ENCODE measurements around the gene TMEM271. TPM values are rescaled to one million over a fixed set of nuclear protein-coding genes. Genes with fewer than 3 reads are reported as not detected.

Gene TMEM271
- total RNA-seq, 4 donors from 2014 or later, result not detected

DNA sequence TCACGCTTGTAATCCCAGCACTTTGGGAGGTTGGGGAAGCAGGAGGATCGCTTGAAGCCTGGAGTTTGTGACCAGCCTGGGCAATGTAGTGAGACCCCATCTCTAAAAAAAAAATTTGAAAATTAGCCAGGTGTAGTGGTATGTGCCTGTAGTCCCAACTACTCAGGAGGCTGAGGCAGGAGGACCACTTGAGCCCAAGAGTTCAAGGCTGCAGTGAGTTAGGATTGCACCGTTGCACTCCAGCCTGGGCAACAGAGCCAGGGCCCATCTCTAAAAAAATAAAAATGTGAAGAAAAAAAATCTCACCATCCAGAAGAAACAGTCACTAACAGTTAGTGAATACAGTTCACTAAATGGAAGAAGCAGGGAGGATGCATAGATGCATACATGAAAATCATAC is 34.8 kb downstream of the TMEM271 start:
- 65 to 82% methylated on average over 3 of the region's 3 CpGs for WGBS, 2 donors (ENCODE audit: low coverage in 1 of 2)
- no peak overlapping the region for H3K27ac ChIP-seq
- intact Hi-C loops (cut with DNase I; ENCODE audit: low total_unique reads), result no loop called here
- peaks cover 0 to 14% (median 0%) of the 10 kb centered on the region in 4 donors for H3K36me3 ChIP-seq
- TF ChIP-seq POLR2A (IDR thresholded peaks at IDR 0.05), result no peak
- TF ChIP-seq, protein P1, sequence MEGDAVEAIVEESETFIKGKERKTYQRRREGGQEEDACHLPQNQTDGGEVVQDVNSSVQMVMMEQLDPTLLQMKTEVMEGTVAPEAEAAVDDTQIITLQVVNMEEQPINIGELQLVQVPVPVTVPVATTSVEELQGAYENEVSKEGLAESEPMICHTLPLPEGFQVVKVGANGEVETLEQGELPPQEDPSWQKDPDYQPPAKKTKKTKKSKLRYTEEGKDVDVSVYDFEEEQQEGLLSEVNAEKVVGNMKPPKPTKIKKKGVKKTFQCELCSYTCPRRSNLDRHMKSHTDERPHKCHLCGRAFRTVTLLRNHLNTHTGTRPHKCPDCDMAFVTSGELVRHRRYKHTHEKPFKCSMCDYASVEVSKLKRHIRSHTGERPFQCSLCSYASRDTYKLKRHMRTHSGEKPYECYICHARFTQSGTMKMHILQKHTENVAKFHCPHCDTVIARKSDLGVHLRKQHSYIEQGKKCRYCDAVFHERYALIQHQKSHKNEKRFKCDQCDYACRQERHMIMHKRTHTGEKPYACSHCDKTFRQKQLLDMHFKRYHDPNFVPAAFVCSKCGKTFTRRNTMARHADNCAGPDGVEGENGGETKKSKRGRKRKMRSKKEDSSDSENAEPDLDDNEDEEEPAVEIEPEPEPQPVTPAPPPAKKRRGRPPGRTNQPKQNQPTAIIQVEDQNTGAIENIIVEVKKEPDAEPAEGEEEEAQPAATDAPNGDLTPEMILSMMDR (IDR thresholded peaks at IDR 0.05), result no peak
- no peak for TF ChIP-seq POLR2AphosphoS5 (IDR thresholded peaks at IDR 0.05)
- no peak for TF ChIP-seq EP300 (IDR thresholded peaks at IDR 0.05; ENCODE audit: low read depth)
- no peaks in the 10 kb centered on the region for H3K4me1 ChIP-seq
- H3K9me3 ChIP-seq, result no peaks in the 10 kb centered on the region
- no peak overlapping the region for H3K4me3 ChIP-seq
- H3K27me3 ChIP-seq, result no peaks in the 10 kb centered on the region
- no peak for DNase-seq
- in situ Hi-C loops (cut with MboI; ENCODE audit: low pct_ligation_motif_present in 1 of 4, low pct_unique_long_range_greater_than_20kb in 1 of 4, low sequenced_read_pairs in 3 of 4), result no loop called here

DNA sequence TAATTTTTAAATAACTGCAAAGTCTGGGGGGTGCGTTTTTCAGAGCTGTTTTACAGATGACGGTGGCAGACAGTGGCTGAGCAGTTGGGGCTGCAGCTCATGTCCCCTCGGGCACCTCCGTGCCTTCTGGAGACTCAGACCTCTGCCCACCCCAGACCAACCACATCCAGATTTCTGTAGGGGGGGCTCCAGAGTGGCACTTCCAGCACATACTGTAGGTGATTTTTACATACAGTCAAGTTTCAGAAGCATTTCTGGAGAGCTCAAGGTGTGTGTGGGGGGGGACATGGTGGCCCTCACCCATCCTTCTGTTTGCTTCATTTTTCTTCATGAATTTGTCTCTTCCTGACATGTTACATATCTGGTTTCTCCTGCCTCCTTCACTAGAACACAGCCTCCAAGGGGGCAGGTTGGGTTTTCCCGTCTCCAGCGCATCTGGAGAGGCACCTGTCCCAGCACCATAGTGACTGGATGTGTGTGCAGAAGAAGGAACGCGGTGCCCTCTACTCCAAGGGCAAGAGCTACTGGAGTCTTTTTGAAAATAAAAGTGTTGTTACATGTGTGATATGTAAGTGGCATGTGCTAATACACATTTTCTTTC is 37.5 kb downstream of the TMEM271 start:
- Histone ChIP-seq H3K4me3 (no peak overlapping the region), H3K4me1 (no peaks in the 10 kb centered on the region), H3K9me3 (no peaks in the 10 kb centered on the region), H3K27me3 (no peaks in the 10 kb centered on the region), H3K36me3 (peaks cover 0 to 16% (median 3%) of the 10 kb centered on the region in 4 donors), H3K27ac (no peak overlapping the region)
- 94 to 95% methylated on average over 4 to 8 of the region's 8 CpGs for whole genome bisulfite sequencing, 2 donors (ENCODE audit: low coverage in 1 of 2)
- DNase-seq, result no peak
- intact Hi-C loops (cut with DNase I; ENCODE audit: low total_unique reads) (no loop called here), in situ Hi-C loops (cut with MboI; ENCODE audit: low pct_ligation_motif_present in 1 of 4, low pct_unique_long_range_greater_than_20kb in 1 of 4, low sequenced_read_pairs in 3 of 4) (no loop called here)
- TF ChIP-seq POLR2AphosphoS5 (IDR thresholded peaks at IDR 0.05) (no peak), EP300 (IDR thresholded peaks at IDR 0.05; ENCODE audit: low read depth) (no peak), POLR2A (IDR thresholded peaks at IDR 0.05) (no peak)
- TF ChIP-seq, protein P1 (IDR thresholded peaks at IDR 0.05), result no peak

DNA sequence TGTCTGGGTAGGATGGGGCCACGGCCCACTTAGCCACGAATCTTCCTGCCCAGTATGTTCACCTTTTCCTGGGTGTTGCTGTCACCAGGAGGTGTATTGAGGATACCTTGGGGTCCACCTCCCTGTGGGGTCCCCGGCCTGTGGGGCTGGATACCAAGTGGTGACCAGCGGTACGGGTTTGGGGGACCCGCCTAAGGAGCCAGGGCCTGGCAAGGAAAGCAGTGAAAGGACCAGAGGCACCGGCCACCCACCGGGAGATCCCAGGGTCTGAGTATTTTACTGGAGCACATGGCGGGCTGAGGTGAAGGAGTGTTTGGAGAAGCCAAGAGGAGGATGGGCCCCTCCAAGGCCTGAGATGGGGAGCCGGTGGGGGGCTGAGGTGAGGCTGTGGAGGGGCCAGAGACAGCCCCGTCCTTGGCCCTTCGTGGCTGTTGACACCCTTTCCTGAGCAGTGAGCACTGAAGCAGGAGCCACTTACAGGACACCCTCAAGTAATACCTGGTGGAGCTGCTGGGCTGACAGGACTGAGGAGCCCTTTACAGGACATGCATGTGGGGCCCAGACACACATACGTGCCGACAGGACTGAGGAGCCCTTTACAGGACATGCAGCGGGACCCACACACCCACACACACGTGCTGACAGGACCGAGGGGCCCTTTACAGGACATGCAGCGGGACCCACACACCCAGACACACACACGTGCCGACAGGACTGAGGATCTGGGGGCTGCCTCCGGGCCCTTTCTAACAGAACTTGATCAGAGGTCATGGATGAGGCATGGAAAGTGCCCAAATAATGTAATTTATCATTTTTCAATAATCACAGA is 38.4 kb downstream of the TMEM271 start:
- intact Hi-C loops (cut with DNase I; ENCODE audit: low total_unique reads), result no loop called here
- WGBS, 2 donors (ENCODE audit: low coverage in 1 of 2), result 93 to 100% methylated on average over 1 to 21 of the region's 21 CpGs
- Histone ChIP-seq H3K27me3 (no peaks in the 10 kb centered on the region), H3K27ac (no peak overlapping the region), H3K9me3 (no peaks in the 10 kb centered on the region), H3K36me3 (peaks cover 0 to 16% (median 3%) of the 10 kb centered on the region in 4 donors), H3K4me1 (no peaks in the 10 kb centered on the region), H3K4me3 (no peak overlapping the region)
- no peak for DNase-seq
- TF ChIP-seq POLR2AphosphoS5 (IDR thresholded peaks at IDR 0.05), result no peak
- TF ChIP-seq, protein P1 (IDR thresholded peaks at IDR 0.05), result no peak
- no peak for TF ChIP-seq POLR2A (IDR thresholded peaks at IDR 0.05)
- TF ChIP-seq EP300 (IDR thresholded peaks at IDR 0.05; ENCODE audit: low read depth), result no peak
- in situ Hi-C loops (cut with MboI; ENCODE audit: low pct_ligation_motif_present in 1 of 4, low pct_unique_long_range_greater_than_20kb in 1 of 4, low sequenced_read_pairs in 3 of 4), result no loop called here

GRCh38 chr4:536351-536972 is 39.6 kb downstream of the TMEM271 start:
- Histone ChIP-seq H3K4me1 (no peaks in the 10 kb centered on the region), H3K9me3 (no peaks in the 10 kb centered on the region), H3K36me3 (peaks cover 0 to 27% (median 8%) of the 10 kb centered on the region in 4 donors), H3K4me3 (no peak overlapping the region), H3K27ac (no peak overlapping the region), H3K27me3 (no peaks in the 10 kb centered on the region)
- no peak for DNase-seq
- intact Hi-C loops (cut with DNase I; ENCODE audit: low total_unique reads), result no loop called here
- TF ChIP-seq, protein P1 (IDR thresholded peaks at IDR 0.05), result no peak
- TF ChIP-seq POLR2AphosphoS5 (IDR thresholded peaks at IDR 0.05), result no peak
- no peak for TF ChIP-seq POLR2A (IDR thresholded peaks at IDR 0.05)
- TF ChIP-seq EP300 (IDR thresholded peaks at IDR 0.05; ENCODE audit: low read depth), result no peak
- 93 to 94% methylated on average over 3 to 36 of the region's 36 CpGs for WGBS, 2 donors (ENCODE audit: low coverage in 1 of 2)
- in situ Hi-C loops (cut with MboI; ENCODE audit: low pct_ligation_motif_present in 1 of 4, low pct_unique_long_range_greater_than_20kb in 1 of 4, low sequenced_read_pairs in 3 of 4), result no loop called here

Data from transverse colon (tissue), 4 donors.